ENCODE measurements around the gene CSRNP3. TPM values are rescaled to one million over a fixed set of nuclear protein-coding genes. Genes with fewer than 3 reads are reported as not detected.

CSRNP3 gene
- total RNA-seq, 1 experiment from 2014 or later: 0.05 TPM

DNA sequence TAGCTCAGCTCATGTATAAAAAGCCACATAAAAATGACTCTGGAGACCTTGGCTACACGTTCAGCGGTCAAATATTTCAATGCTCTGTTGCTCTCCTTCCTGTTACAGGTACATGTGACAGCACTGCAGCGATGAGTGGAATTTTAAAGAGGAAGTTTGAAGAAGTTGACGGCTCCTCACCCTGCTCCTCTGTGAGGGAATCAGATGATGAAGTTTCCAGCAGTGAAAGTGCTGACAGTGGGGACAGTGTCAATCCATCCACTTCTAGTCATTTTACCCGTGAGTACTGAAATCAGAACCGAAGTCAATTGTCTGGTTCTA, 125.4 kb downstream of the CSRNP3 start (continued):
- TF ChIP-seq, protein P1, sequence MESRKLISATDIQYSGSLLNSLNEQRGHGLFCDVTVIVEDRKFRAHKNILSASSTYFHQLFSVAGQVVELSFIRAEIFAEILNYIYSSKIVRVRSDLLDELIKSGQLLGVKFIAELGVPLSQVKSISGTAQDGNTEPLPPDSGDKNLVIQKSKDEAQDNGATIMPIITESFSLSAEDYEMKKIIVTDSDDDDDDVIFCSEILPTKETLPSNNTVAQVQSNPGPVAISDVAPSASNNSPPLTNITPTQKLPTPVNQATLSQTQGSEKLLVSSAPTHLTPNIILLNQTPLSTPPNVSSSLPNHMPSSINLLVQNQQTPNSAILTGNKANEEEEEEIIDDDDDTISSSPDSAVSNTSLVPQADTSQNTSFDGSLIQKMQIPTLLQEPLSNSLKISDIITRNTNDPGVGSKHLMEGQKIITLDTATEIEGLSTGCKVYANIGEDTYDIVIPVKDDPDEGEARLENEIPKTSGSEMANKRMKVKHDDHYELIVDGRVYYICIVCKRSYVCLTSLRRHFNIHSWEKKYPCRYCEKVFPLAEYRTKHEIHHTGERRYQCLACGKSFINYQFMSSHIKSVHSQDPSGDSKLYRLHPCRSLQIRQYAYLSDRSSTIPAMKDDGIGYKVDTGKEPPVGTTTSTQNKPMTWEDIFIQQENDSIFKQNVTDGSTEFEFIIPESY (IDR thresholded peaks at IDR 0.05; ENCODE audit: extremely low read depth, insufficient replicate concordance, low read length): no peak
- no peak for TF ChIP-seq ZNF274 (IDR thresholded peaks at IDR 0.05; ENCODE audit: low read depth, low read length)
- TF ChIP-seq ZFX (IDR thresholded peaks at IDR 0.05): no peak

DNA sequence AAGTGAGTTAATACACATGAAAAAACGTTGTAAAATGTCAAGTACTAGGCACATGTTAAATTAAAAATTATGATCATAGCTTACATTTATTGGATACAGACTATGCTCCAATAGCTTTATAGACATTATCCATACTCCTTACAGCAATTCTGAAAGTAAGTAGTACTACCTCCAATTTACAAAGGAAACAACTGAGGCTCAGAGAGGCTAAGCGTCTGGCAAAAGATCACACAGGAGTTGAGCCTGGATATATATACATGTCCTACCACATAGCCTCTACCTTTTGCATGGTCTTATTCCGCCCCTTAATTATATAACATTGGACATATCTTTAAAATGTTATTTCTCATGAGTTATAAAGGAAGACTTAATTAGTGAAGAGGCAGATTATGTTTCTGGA, 127.3 kb downstream of the CSRNP3 start:
- H4K20me1 ChIP-seq (ENCODE audit: insufficient read depth): no peaks in the 10 kb centered on the region
- H3K27me3 ChIP-seq (ENCODE audit: insufficient read depth, low read length): no peaks in the 10 kb centered on the region; the same call in 1 of the 2 replicates
- no peak overlapping the region for H3K27ac ChIP-seq (ENCODE audit: low read depth, low read length)
- ATAC-seq (no peak), DNase-seq (ENCODE audit: low read depth, low spot score) (no peak)
- H2AFZ ChIP-seq (ENCODE audit: low read depth, low read length, poor library complexity, severe bottlenecking): no peak overlapping the region
- H3K4me1 ChIP-seq (ENCODE audit: control insufficient read depth in 1 of 2, insufficient read depth in 2 of 2, low read length in 2 of 2): no peaks in the 10 kb centered on the region
- POLR2A ChIA-PET: no interaction called here
- RAD21 ChIA-PET (ENCODE audit: low non-redundant PET in 1 of 2, low total read pairs in 2 of 2, uncharacterized antibody in 2 of 2, unreplicated experiment in 2 of 2): no interaction called here
- no peaks in the 10 kb centered on the region for H3K9me3 ChIP-seq (ENCODE audit: control insufficient read depth in 1 of 2, insufficient read depth in 1 of 2, low read depth in 1 of 2, low read length in 2 of 2)
- H3K4me2 ChIP-seq (ENCODE audit: low read length): no peak overlapping the region
- TF ChIP-seq, protein P2, sequence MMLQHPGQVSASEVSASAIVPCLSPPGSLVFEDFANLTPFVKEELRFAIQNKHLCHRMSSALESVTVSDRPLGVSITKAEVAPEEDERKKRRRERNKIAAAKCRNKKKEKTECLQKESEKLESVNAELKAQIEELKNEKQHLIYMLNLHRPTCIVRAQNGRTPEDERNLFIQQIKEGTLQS (IDR thresholded peaks at IDR 0.05): no peak
- no peak for TF ChIP-seq YY1 (IDR thresholded peaks at IDR 0.05; ENCODE audit: extremely low read depth, insufficient replicate concordance, low read depth, low read length)
- CTCF ChIA-PET: no interaction called here
- no peaks in the 10 kb centered on the region for H3K36me3 ChIP-seq (ENCODE audit: control insufficient read depth in 1 of 2, insufficient read depth in 2 of 2, low read length in 2 of 2)
- no TSS peak for BruUV-seq (replicated peaks)
- H3K79me2 ChIP-seq (ENCODE audit: insufficient read depth, low read length): no peaks in the 10 kb centered on the region
- H3K9ac ChIP-seq (ENCODE audit: low read length): no peak overlapping the region
- intact Hi-C loops (cut with micrococcal nuclease): no loop called here
- no peaks in the 10 kb centered on the region for H3K9me2 ChIP-seq (ENCODE audit: insufficient read depth)
- no peak overlapping the region for H3K4me3 ChIP-seq (replicated peaks in 1 of 2; ENCODE audit: low read depth in 1 of 2, low read length in 2 of 2)
